K562 (cell line): ENCODE measurements around the gene SLC16A9. TPM values are rescaled to one million over a fixed set of nuclear protein-coding genes. Genes with fewer than 3 reads are reported as not detected.

ENCODE experiments used
- ATAC-seq: fragments of 200-7000 bp; cut with Tn5 transposase; 3 replicates; pipeline ENCODE4 v1.9.1; 2020; ENCODE audit warnings: moderate library complexity
- BruUV-seq: library from RNA; stranded (reverse); fragments of 400-500 nt; replicated peaks from 2 replicates; lab custom pipeline; 2021; lab: Mats Ljungman, UMichigan
- CTCF ChIA-PET: fragments of 300-600 bp; formaldehyde crosslinking; extraction: SDS; loops from one replicate; lab custom pipeline; 2021; ENCODE audit warnings: low intra/inter-chr PET ratio; lab: Yijun Ruan, JAX
- POLR2A ChIA-PET: fragments of 300-600, 350-650 bp; sonication (Branson Sonifier 250); formaldehyde crosslinking; extraction: SDS; loops from one replicate; lab custom pipeline; 2021; ENCODE audit warnings: antibody characterized with exemption, inconsistent platforms; lab: Yijun Ruan, JAX
- DNase-seq, 4 experiments: peaks; one replicate each; pipeline versions ENCODE4 v3.0.0 to v3.0.0-alpha.2; 2011 to 2018; ENCODE audit warnings: low spot score in 3 of 4, mixed read lengths in 3 of 4; ENCODE audit errors: extremely low read depth in 1 of 4
- FAIRE-seq: peaks from 2 replicates; lab custom pipeline; 2011; peaks lifted over from hg19 to GRCh38; lab: Jason Lieb, UNC
- H2AFZ ChIP-seq: 2 replicates; pipeline ENCODE4 v1.6.0; 2011; ENCODE audit warnings: low read depth, low read length, control low read depth, inconsistent platforms
- H3K27ac ChIP-seq: fragments of 200-600 bp; 3 replicates; pipeline ENCODE4 v1.8.0; 2011; ENCODE audit warnings: low read depth, mild to moderate bottlenecking, control low read depth, inconsistent platforms, low read length, moderate library complexity, mixed read lengths; ENCODE audit errors: extremely low read depth
- H3K27me3 ChIP-seq, 2 experiments: fragments of 300-600 bp in 1 of 2; 2 replicates in 1 of 2; 3 replicates in 1 of 2; pipeline versions ENCODE4 v1.6.0 to v1.8.0; 2011; ENCODE audit warnings: inconsistent platforms in 2 of 2, low read length in 2 of 2, mild to moderate bottlenecking in 1 of 2, mixed read lengths in 1 of 2, moderate library complexity in 1 of 2; ENCODE audit not compliant: control insufficient read depth in 2 of 2, insufficient read depth in 2 of 2
- H3K36me3 ChIP-seq: fragments of 300-600 bp; 3 replicates; pipeline ENCODE4 v1.8.0; 2011; ENCODE audit warnings: mild to moderate bottlenecking, low read length, inconsistent platforms; ENCODE audit not compliant: control insufficient read depth, insufficient read depth
- H3K4me1 ChIP-seq, 2 experiments: fragments of 200-600 bp in 1 of 2; replicated peaks in 1 of 2; 2 replicates in 1 of 2; 3 replicates in 1 of 2; pipeline versions ENCODE4 v1.5.1 to v1.8.0; 2011; ENCODE audit warnings: inconsistent platforms in 2 of 2, low read length in 2 of 2, mild to moderate bottlenecking in 1 of 2, mixed read lengths in 1 of 2, moderate library complexity in 1 of 2; ENCODE audit not compliant: control insufficient read depth in 2 of 2, insufficient read depth in 2 of 2
- H3K4me2 ChIP-seq: 2 replicates; pipeline ENCODE4 v1.6.1; 2011; ENCODE audit warnings: low read length, control low read depth, inconsistent platforms, mixed read lengths; ENCODE audit not compliant: insufficient read depth
- H3K4me3 ChIP-seq: fragments of 200-600 bp; sonication (generic), shearing (Covaris generic); 2 replicates; pipeline ENCODE4 v1.5.1; 2016; ENCODE audit warnings: control low read depth, inconsistent platforms
- H3K79me2 ChIP-seq: fragments of 200-600 bp; 3 replicates; pipeline ENCODE4 v1.8.0; 2011; ENCODE audit warnings: low read length, inconsistent platforms; ENCODE audit not compliant: control insufficient read depth, insufficient read depth
- H3K9ac ChIP-seq, 2 experiments: 2 replicates each; pipeline versions ENCODE4 v1.6.0 to v1.6.1; 2011; ENCODE audit warnings: low read depth in 2 of 2, low read length in 2 of 2, control low read depth in 1 of 2, inconsistent platforms in 1 of 2, mild to moderate bottlenecking in 1 of 2, mixed read lengths in 1 of 2; ENCODE audit not compliant: insufficient read depth in 1 of 2
- H3K9me1 ChIP-seq: one replicate; pipeline ENCODE4 v1.6.0; 2011; ENCODE audit warnings: inconsistent platforms, mild to moderate bottlenecking, low read length, moderate library complexity; ENCODE audit not compliant: control insufficient read depth, insufficient read depth
- H3K9me3 ChIP-seq: replicated peaks from 2 replicates; pipeline ENCODE4 v1.5.1; 2011; ENCODE audit warnings: low read depth, low read length, inconsistent platforms; ENCODE audit not compliant: control insufficient read depth, insufficient read depth
- H4K20me1 ChIP-seq: replicated peaks from 2 replicates; pipeline ENCODE4 v1.6.1; 2011; ENCODE audit warnings: low read length, inconsistent platforms, mixed read lengths; ENCODE audit not compliant: control insufficient read depth, insufficient read depth
- C11orf30 ChIP-seq: fragments of 450-650 bp; IDR thresholded peaks from 2 replicates; pipeline ENCODE4 v1.6.1; 2016; ENCODE audit warnings: low read depth, mild to moderate bottlenecking
- FOXJ3 ChIP-seq: sonication (generic); formaldehyde crosslinking; IDR thresholded peaks from 2 replicates; pipeline ENCODE4 v1.4.0; 2020; ENCODE audit warnings: mild to moderate bottlenecking, missing genetic modification reagents
- JUN ChIP-seq, 2 experiments: sonication (generic) in 1 of 2; formaldehyde crosslinking in 1 of 2; IDR thresholded peaks; 2 replicates each; pipeline versions ENCODE4 v1.6.1 to v1.8.0; 2012 to 2022; ENCODE audit warnings: borderline replicate concordance in 2 of 2, mild to moderate bottlenecking in 2 of 2, improper control_type of control experiment in 1 of 2, low read depth in 1 of 2, low read length in 1 of 2, missing genetic modification reagents in 1 of 2
- KAT8 ChIP-seq: fragments of 450-650 bp; IDR thresholded peaks from 2 replicates; pipeline ENCODE4 v1.6.1; 2016; ENCODE audit warnings: low read depth, mild to moderate bottlenecking
- MAFK ChIP-seq: IDR thresholded peaks from 2 replicates; pipeline ENCODE4 v1.6.1; 2011; ENCODE audit warnings: low read length, improper control_type of control experiment
- MYNN ChIP-seq, 2 experiments: sonication (generic); formaldehyde crosslinking in 1 of 2; IDR thresholded peaks; 2 replicates each; pipeline versions ENCODE4 v1.5.0 to v1.6.1; 2016 to 2020; ENCODE audit warnings: antibody characterized with exemption in 1 of 2, missing genetic modification reagents in 1 of 2
- NFIC ChIP-seq: fragments of 450-650 bp; IDR thresholded peaks from 2 replicates; pipeline ENCODE4 v1.6.1; 2017; ENCODE audit warnings: mild to moderate bottlenecking, inconsistent platforms
- PATZ1 ChIP-seq: fragments of 250-450 bp; sonication (Bioruptor Pico); IDR thresholded peaks from 2 replicates; pipeline ENCODE4 v1.5.0; 2020; ENCODE audit warnings: mild to moderate bottlenecking, borderline replicate concordance
- SRSF9 ChIP-seq: fragments of 200-400 bp; formaldehyde crosslinking; IDR thresholded peaks from 2 replicates; pipeline ENCODE4 v1.6.1; 2017; ENCODE audit warnings: low read depth, low read length, borderline replicate concordance
- TFE3 ChIP-seq: fragments of 450-650 bp; formaldehyde crosslinking; IDR thresholded peaks from 2 replicates; pipeline ENCODE4 v1.4.0; 2020; ENCODE audit warnings: mild to moderate bottlenecking, mixed read lengths
- TOE1 ChIP-seq, 2 experiments: fragments of 450-650 bp in 1 of 2; sonication (generic) in 1 of 2; formaldehyde crosslinking in 1 of 2; IDR thresholded peaks; 2 replicates each; pipeline versions ENCODE4 v1.7.1 to v1.8.0; 2016 to 2022; ENCODE audit warnings: borderline replicate concordance in 2 of 2, mild to moderate bottlenecking in 2 of 2, antibody characterized with exemption in 1 of 2, inconsistent platforms in 1 of 2, low read depth in 1 of 2, missing genetic modification reagents in 1 of 2, moderate library complexity in 1 of 2
- ZBTB11 ChIP-seq, 3 experiments: fragments of 200-800 bp in 1 of 3; fragments of 250-450 bp in 1 of 3; fragments of 450-650 bp in 1 of 3; sonication (Bioruptor Pico) in 1 of 3; sonication (Bioruptor generic) in 1 of 3; formaldehyde crosslinking in 1 of 3; IDR thresholded peaks; 2 replicates each; pipeline versions ENCODE4 v1.6.1 to v1.8.0; 2016 to 2022; ENCODE audit warnings: mild to moderate bottlenecking in 2 of 3, missing genetic modification characterization in 2 of 3, missing compliant biosample characterization in 1 of 3, moderate library complexity in 1 of 3
- ZC3H4 ChIP-seq: sonication (generic); formaldehyde crosslinking; IDR thresholded peaks from 2 replicates; pipeline ENCODE4 v1.9.0; 2021; ENCODE audit warnings: missing genetic modification reagents, borderline replicate concordance
- ZNF584 ChIP-seq: fragments of 200-800 bp; sonication (Bioruptor generic); IDR thresholded peaks from 2 replicates; pipeline ENCODE4 v1.6.1; 2016; ENCODE audit warnings: low read depth, mild to moderate bottlenecking, missing genetic modification characterization, missing compliant biosample characterization
- WGBS: fragments of 100-300 bp; shearing (Covaris generic); methylation state at CpG from one replicate; pipeline ENCODE4 v1.1.6; 2016; ENCODE audit warnings: low coverage, mixed read lengths; ENCODE audit not compliant: insufficient coverage; ENCODE audit errors: missing lambda C conversion rate; 5-methylcytosine and 5-hydroxymethylcytosine counted together
- in situ Hi-C: fragments of 300-500 bp; cut with MboI; formaldehyde crosslinking; loops from 4 replicates; pipeline ENCODE4 v1.15.0; 2018; ENCODE audit warnings: inconsistent platforms, mixed read lengths
- intact Hi-C: fragments of 100-400 bp; cut with micrococcal nuclease; formaldehyde crosslinking; loops from 2 replicates; pipeline ENCODE4 v1.14.2; 2022
- polyA plus RNA-seq, 8 experiments: library from polyadenylated mRNA; depleted of rRNA in 4 of 8; stranded (reverse) in 5 of 8; unstranded in 3 of 8; fragments of >200 nt; fragmentation: Nextera tagmentation in 2 of 8; fragmentation: Illumina TruSeq in 1 of 8; extraction: Ambion mirVana in 2 of 8; extraction: Trizol in 1 of 8; gene quantifications; 2 replicates each; pipeline versions ENCODE4 v1.2.1 to v1.2.3, GENCODE V29; 2011 to 2014; ENCODE audit warnings: inconsistent platforms in 1 of 8, missing spikeins in 1 of 8
- total RNA-seq, 7 experiments: library from RNA; depleted of rRNA in 6 of 7; stranded (reverse); fragments of >200 nt in 6 of 7; fragmentation: Illumina TruSeq in 2 of 7; extraction: Trizol in 2 of 7; gene quantifications; 2 replicates each; pipeline versions ENCODE4 v1.2.1 to v1.2.3, GENCODE V29; 2011 to 2021; ENCODE audit warnings: low replicate concordance in 1 of 7

SLC16A9 gene
- total and polyA plus RNA-seq, 9 of the 15 experiments (the other 6 are each of a cell fraction or from before 2014, with no cell fraction given), result 0.90 to 6.4 (median 2.1) TPM

GRCh38 chr10:59607970-59608369, 101.7 kb downstream of the SLC16A9 start:
- DNase-seq (no peak), FAIRE-seq (no peak), ATAC-seq (no peak)
- H3K9ac ChIP-seq, result no peak overlapping the region
- no peak overlapping the region for H3K4me3 ChIP-seq
- H4K20me1 ChIP-seq, result no peaks in the 10 kb centered on the region
- H3K79me2 ChIP-seq, result no peaks in the 10 kb centered on the region
- BruUV-seq, result no TSS peak
- intact Hi-C loops, result no loop called here
- no peaks in the 10 kb centered on the region for H3K27me3 ChIP-seq
- no peak overlapping the region for H2AFZ ChIP-seq
- no peaks in the 10 kb centered on the region for H3K4me1 ChIP-seq
- in situ Hi-C loops, result no loop called here
- H3K9me1 ChIP-seq, result no peaks in the 10 kb centered on the region
- CTCF ChIA-PET, result no interaction called here
- H3K36me3 ChIP-seq, result no peaks in the 10 kb centered on the region
- POLR2A ChIA-PET, result no interaction called here
- WGBS, result 0% methylated on average over 4 of the region's 4 CpGs
- no peaks in the 10 kb centered on the region for H3K9me3 ChIP-seq
- no peak overlapping the region for H3K27ac ChIP-seq
- no peak overlapping the region for H3K4me2 ChIP-seq
- TF ChIP-seq JUN (IDR thresholded peaks at IDR 0.05; ENCODE audit: borderline replicate concordance, low read depth, low read length), result no peak
- TF ChIP-seq JUN (CRISPR knock-in tag; IDR thresholded peaks at IDR 0.05; ENCODE audit: borderline replicate concordance), result no peak
- TF ChIP-seq FOXJ3 (CRISPR knock-in tag), result no peak
- peak; percentile 30; the same call in 1 of the 2 replicates for TF ChIP-seq MAFK
- TF ChIP-seq ZC3H4 (CRISPR knock-in tag), result no peak
- TF ChIP-seq TOE1 (IDR thresholded peaks at IDR 0.05; ENCODE audit: borderline replicate concordance), result no peak
- TF ChIP-seq TOE1 (CRISPR knock-in tag; IDR thresholded peaks at IDR 0.05; ENCODE audit: borderline replicate concordance, low read depth), result no peak
- TF ChIP-seq TFE3 (CRISPR knock-in tag), result no peak
- TF ChIP-seq ZBTB11 (CRISPR knock-in tag; IDR thresholded peaks at IDR 0.05), result no peak
- TF ChIP-seq MYNN (IDR thresholded peaks at IDR 0.05), result no peak
- no peak for TF ChIP-seq MYNN (CRISPR knock-in tag; IDR thresholded peaks at IDR 0.05)
- no peak for TF ChIP-seq NFIC
- no peak for TF ChIP-seq PATZ1
- no peak for TF ChIP-seq SRSF9
- TF ChIP-seq C11orf30, result peak; percentile 43; the same call in 1 of the 2 replicates
- no peak for TF ChIP-seq KAT8
- TF ChIP-seq ZNF584, result no peak
